Neural progenitor cell (in vitro differentiated cells): Measurements from ENCODE around the gene PCGF3. TPM values are rescaled to one million over a fixed set of nuclear protein-coding genes. Genes with fewer than 3 reads are reported as not detected.
A peak's percentile ranks its signal among the peaks of the same experiment; 100 is the strongest.

Experiments used
- DNase-seq: peaks from one replicate; pipeline ENCODE4 v3.0.0-alpha.2; 2016; ENCODE audit warnings: low spot score
- H2AFZ ChIP-seq: fragments of 200-600 bp; sonication (generic); replicated peaks from 2 replicates; pipeline ENCODE4 v1.6.1; 2016; ENCODE audit warnings: antibody characterized with exemption
- H3F3A ChIP-seq: fragments of 200-600 bp; sonication (generic); 2 replicates; pipeline ENCODE4 v1.6.1; 2016; ENCODE audit warnings: antibody characterized with exemption, low read depth
- H3K27ac ChIP-seq: fragments of 200-600 bp; sonication (generic); 2 replicates; pipeline ENCODE4 v1.5.1; 2016; ENCODE audit warnings: mild to moderate bottlenecking
- H3K27me3 ChIP-seq: fragments of 200-600 bp; sonication (generic); 2 replicates; pipeline ENCODE4 v1.6.1; 2016; ENCODE audit warnings: mild to moderate bottlenecking, moderate library complexity
- H3K36me3 ChIP-seq: fragments of 200-600 bp; sonication (generic); 2 replicates; pipeline ENCODE4 v1.5.1; 2016
- H3K4me1 ChIP-seq: fragments of 200-600 bp; sonication (generic); 2 replicates; pipeline ENCODE4 v1.6.1; 2016; ENCODE audit warnings: mixed run types
- H3K4me2 ChIP-seq: fragments of 200-600 bp; sonication (generic); 2 replicates; pipeline ENCODE4 v1.6.1; 2016
- H3K4me3 ChIP-seq: fragments of 200-600 bp; sonication (generic); 2 replicates; pipeline ENCODE4 v1.5.1; 2016
- H3K79me2 ChIP-seq: fragments of 200-600 bp; sonication (generic); 2 replicates; pipeline ENCODE4 v1.6.1; 2016; ENCODE audit warnings: low read depth
- H3K9ac ChIP-seq: fragments of 200-600 bp; sonication (generic); 2 replicates; pipeline ENCODE4 v1.6.1; 2016
- H3K9me3 ChIP-seq: fragments of 200-600 bp; sonication (generic); 2 replicates; pipeline ENCODE4 v1.5.1; 2016; ENCODE audit warnings: low read depth
- H4K20me1 ChIP-seq: fragments of 200-600 bp; sonication (generic); 2 replicates; pipeline ENCODE4 v1.6.1; 2016; ENCODE audit warnings: low read depth
- H3K27ac Mint-ChIP-seq: 3 replicates; pipeline ENCODE4 v1.8.0; 2021; ENCODE audit warnings: mixed read lengths
- H3K27me3 Mint-ChIP-seq: 2 replicates; pipeline ENCODE4 v1.8.0; 2022; ENCODE audit warnings: low read depth, mild to moderate bottlenecking, inconsistent platforms, moderate library complexity, mixed read lengths; ENCODE audit not compliant: insufficient read depth
- H3K36me3 Mint-ChIP-seq: 3 replicates; pipeline ENCODE4 v1.8.0; 2021; ENCODE audit warnings: mixed read lengths
- H3K4me1 Mint-ChIP-seq: 3 replicates; pipeline ENCODE4 v1.8.0; 2021; ENCODE audit warnings: mixed read lengths
- H3K4me3 Mint-ChIP-seq: 3 replicates; pipeline ENCODE4 v1.8.0; 2021; ENCODE audit warnings: mild to moderate bottlenecking, moderate library complexity, mixed read lengths
- H3K9me3 Mint-ChIP-seq: 3 replicates; pipeline ENCODE4 v1.8.0; 2020; ENCODE audit warnings: mixed read lengths
- EZH2 ChIP-seq: fragments of 200-600 bp; sonication (generic); IDR thresholded peaks from 2 replicates; pipeline ENCODE4 v1.6.1; 2017; ENCODE audit warnings: antibody characterized with exemption, mild to moderate bottlenecking, moderate library complexity
- EZH2phosphoT487 ChIP-seq: fragments of 200-600 bp; sonication (generic); IDR thresholded peaks from 2 replicates; pipeline ENCODE4 v1.6.1; 2017; ENCODE audit warnings: antibody characterized with exemption
- total RNA-seq: library from RNA; depleted of rRNA; stranded (reverse); fragments of >200 nt; gene quantifications from 2 replicates; pipeline ENCODE4 v1.2.3, GENCODE V29; 2015; ENCODE audit warnings: low replicate concordance
- TF ChIP-seq, protein P1 (sequence below): fragments of 200-600 bp; sonication (generic); IDR thresholded peaks from 2 replicates; pipeline ENCODE4 v1.5.1; 2017; ENCODE audit warnings: antibody characterized with exemption, mild to moderate bottlenecking

Gene PCGF3
- total RNA-seq, 1 donor from 2014 or later, result 44.7 TPM

DNA sequence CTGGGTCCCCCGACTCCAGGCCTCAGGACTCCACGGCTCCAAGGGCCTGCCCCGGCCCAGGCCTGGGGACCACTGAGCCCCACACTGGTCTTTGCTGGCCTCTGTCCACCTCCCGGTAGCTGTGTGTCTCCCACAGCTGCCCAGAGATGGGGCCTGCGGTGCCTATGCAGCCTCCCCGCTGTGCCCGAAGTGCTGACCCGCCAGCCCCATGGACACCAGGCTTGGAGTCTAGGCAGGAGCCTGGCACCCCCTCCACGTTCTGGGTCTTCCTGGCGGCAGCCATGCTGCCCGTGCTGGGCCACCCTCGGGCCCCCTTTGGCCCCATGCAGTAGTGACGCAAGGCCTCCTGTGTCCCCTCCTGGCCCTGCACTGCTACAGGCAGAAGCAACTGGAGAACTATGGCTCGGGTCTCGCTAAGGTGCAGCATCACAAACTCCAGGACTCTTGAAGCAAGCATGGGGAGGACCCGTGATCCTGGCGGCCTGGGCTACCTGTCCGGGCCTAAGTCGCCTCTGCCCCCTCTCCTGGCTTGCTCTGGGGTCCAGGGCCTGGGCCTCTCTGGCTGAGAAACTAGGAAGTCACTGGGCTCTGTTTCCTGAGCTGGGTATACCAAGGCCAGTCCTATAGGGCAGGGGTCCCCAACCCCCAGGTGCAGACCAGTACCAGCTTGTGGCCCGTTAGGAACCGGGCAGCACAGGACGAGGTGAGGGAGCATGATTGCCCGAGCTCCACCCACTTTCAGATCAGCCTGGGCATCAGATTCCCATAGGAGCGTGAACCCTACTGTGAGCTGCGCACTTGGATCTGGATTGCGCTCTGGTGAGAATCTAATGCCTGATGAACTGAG lies 30.4 kb upstream of the PCGF3 start:
- Histone ChIP-seq H2AFZ (no peak overlapping the region), H3K79me2 (peaks cover 10% of the 10 kb centered on the region), H3K4me1 (peaks cover 4% of the 10 kb centered on the region), H3F3A (no peaks in the 10 kb centered on the region), H4K20me1 (no peaks in the 10 kb centered on the region), H3K4me2 (peak overlapping the region; percentile 84), H3K4me3 (peak overlapping the region; percentile 86), H3K36me3 (no peaks in the 10 kb centered on the region), H3K9ac (peak overlapping the region; percentile 83), H3K27ac (no peak overlapping the region), H3K9me3 (no peaks in the 10 kb centered on the region), H3K27me3 (peaks cover 4% of the 10 kb centered on the region)
- DNase-seq, result no peak
- TF ChIP-seq EZH2, result no peak
- TF ChIP-seq EZH2phosphoT487, result no peak
- TF ChIP-seq, protein P1, sequence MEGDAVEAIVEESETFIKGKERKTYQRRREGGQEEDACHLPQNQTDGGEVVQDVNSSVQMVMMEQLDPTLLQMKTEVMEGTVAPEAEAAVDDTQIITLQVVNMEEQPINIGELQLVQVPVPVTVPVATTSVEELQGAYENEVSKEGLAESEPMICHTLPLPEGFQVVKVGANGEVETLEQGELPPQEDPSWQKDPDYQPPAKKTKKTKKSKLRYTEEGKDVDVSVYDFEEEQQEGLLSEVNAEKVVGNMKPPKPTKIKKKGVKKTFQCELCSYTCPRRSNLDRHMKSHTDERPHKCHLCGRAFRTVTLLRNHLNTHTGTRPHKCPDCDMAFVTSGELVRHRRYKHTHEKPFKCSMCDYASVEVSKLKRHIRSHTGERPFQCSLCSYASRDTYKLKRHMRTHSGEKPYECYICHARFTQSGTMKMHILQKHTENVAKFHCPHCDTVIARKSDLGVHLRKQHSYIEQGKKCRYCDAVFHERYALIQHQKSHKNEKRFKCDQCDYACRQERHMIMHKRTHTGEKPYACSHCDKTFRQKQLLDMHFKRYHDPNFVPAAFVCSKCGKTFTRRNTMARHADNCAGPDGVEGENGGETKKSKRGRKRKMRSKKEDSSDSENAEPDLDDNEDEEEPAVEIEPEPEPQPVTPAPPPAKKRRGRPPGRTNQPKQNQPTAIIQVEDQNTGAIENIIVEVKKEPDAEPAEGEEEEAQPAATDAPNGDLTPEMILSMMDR, result no peak
- H3K9me3 Mint-ChIP-seq, result no peaks in the 10 kb centered on the region
- peak overlapping the region; percentile 92 for H3K4me3 Mint-ChIP-seq
- H3K27ac Mint-ChIP-seq, result no peak overlapping the region
- peaks cover 12% of the 10 kb centered on the region for H3K36me3 Mint-ChIP-seq
- H3K27me3 Mint-ChIP-seq, result no peaks in the 10 kb centered on the region
- peaks cover 6% of the 10 kb centered on the region for H3K4me1 Mint-ChIP-seq

DNA sequence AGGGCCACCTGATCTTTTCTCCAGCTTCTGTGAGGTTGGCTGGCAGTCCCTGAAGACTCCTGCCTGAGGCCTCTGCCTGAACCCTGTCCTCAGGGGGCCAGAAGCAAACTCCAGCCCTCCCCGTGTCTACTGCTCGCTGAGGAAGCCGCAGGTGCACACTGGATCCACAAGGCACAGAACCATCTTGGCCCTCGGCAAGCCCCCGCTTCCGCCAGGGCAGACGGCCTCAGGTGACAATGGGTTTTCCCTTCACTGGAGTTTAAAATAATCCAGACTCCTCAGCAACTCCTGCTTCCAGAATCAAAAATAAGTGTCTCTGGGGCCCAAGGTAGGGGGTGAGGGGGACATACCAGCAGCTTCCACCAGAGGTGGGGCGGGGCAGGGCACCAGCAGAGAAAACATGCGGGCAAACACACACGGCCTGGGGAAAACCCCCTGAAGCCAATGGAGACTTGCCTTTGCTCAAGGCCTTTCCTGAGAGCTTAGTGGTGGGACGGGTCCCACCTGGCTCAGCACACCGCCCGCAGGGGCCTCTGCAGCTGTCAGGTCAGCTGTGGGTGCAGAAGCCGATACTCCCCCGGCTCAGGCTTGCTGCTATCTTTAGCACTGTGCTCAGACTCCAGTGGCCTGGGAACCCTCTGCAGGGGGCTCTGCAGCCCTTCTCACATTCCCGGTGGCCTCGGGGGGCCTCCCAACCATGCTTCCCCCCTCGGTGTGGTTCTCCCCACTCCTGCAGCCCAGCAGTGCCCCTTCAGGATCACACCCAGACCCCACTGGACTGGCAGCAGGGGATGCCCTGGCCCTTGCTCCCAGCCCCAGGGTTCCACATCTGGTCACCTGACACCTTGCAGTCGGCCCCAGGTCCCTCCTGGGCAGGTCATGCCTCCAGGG lies 29.4 kb upstream of the PCGF3 start:
- Histone ChIP-seq H3K4me2 (no peak overlapping the region), H3K9me3 (no peaks in the 10 kb centered on the region), H3K27ac (no peak overlapping the region), H4K20me1 (no peaks in the 10 kb centered on the region), H3K4me1 (peaks cover 9% of the 10 kb centered on the region), H3K4me3 (no peak overlapping the region), H3K27me3 (peaks cover 10% of the 10 kb centered on the region), H3F3A (peaks cover 4% of the 10 kb centered on the region), H3K36me3 (no peaks in the 10 kb centered on the region), H2AFZ (no peak overlapping the region), H3K79me2 (peaks cover 10% of the 10 kb centered on the region), H3K9ac (no peak overlapping the region)
- DNase-seq, result no peak
- Mint-ChIP-seq H3K4me1 (peaks cover 9% of the 10 kb centered on the region), H3K4me3 (peak overlapping the region; percentile 92), H3K9me3 (no peaks in the 10 kb centered on the region), H3K36me3 (peaks cover 6% of the 10 kb centered on the region), H3K27ac (no peak overlapping the region), H3K27me3 (peaks cover 2% of the 10 kb centered on the region)
- no peak for TF ChIP-seq EZH2phosphoT487
- no peak for TF ChIP-seq EZH2
- TF ChIP-seq, protein P1, result no peak

DNA sequence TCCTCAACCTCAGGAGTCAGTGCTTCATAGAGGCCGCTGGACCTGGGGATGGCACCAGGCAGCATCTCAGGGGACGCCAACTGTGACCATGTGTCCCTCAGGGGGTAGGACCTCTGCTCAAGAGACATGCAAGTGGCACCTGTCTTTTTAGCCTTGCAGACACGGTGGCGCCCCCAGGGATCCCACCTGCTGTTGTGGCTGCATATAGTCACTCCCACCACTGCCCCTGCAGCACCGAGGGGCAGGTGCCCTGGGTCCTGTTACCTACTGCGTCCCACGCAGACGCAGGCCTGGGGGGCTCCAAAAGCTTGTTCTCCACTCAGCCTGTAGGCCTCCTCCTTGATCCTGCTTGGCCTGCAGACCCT lies 28.8 kb upstream of the PCGF3 start:
- Histone ChIP-seq H3K79me2 (peaks cover 10% of the 10 kb centered on the region), H3K36me3 (no peaks in the 10 kb centered on the region), H3K27ac (no peak overlapping the region), H3F3A (peaks cover 4% of the 10 kb centered on the region), H3K4me2 (no peak overlapping the region), H3K4me3 (no peak overlapping the region), H3K27me3 (peaks cover 10% of the 10 kb centered on the region), H3K9me3 (no peaks in the 10 kb centered on the region), H3K4me1 (peaks cover 9% of the 10 kb centered on the region), H4K20me1 (no peaks in the 10 kb centered on the region), H3K9ac (no peak overlapping the region), H2AFZ (no peak overlapping the region)
- H3K4me1 Mint-ChIP-seq, result peaks cover 9% of the 10 kb centered on the region
- H3K9me3 Mint-ChIP-seq, result no peaks in the 10 kb centered on the region
- peaks cover 6% of the 10 kb centered on the region for H3K36me3 Mint-ChIP-seq
- peak overlapping the region; percentile 53 for H3K4me3 Mint-ChIP-seq
- peaks cover 2% of the 10 kb centered on the region for H3K27me3 Mint-ChIP-seq
- H3K27ac Mint-ChIP-seq, result no peak overlapping the region
- TF ChIP-seq, protein P1, result no peak
- TF ChIP-seq EZH2phosphoT487 (no peak), EZH2 (no peak)
- no peak for DNase-seq
